ENCODE results near the gene RIT2. TPM values are rescaled to one million over a fixed set of nuclear protein-coding genes. Genes with fewer than 3 reads are reported as not detected.
"Not testable (repeated sequence)": the region's sequence is repeated elsewhere in the genome, so short reads cannot be mapped to it uniquely, and the experiment has no call there.

Gene RIT2
- total RNA-seq, 2 experiments from 2014 or later = not detected

- DNase-seq = no peak
- H3K27me3 Mint-ChIP-seq = no peaks in the 10 kb centered on the region
- H3K27ac Mint-ChIP-seq = no peak overlapping the region
- H3K4me3 Mint-ChIP-seq = no peak overlapping the region
- peaks cover 4% of the 10 kb centered on the region for H3K9me3 Mint-ChIP-seq
- ChIA-PET CTCF (no interaction called here), POLR2A (no interaction called here)
- H3K4me1 Mint-ChIP-seq = no peaks in the 10 kb centered on the region
- H3K36me3 Mint-ChIP-seq (ENCODE audit: low read depth) = no peaks in the 10 kb centered on the region
Measured at GRCh38 chr18:42771936-42772335, 343.5 kb downstream of the RIT2 start.

- H3K4me1 Mint-ChIP-seq = no peaks in the 10 kb centered on the region
- H3K4me3 Mint-ChIP-seq = no peak overlapping the region
- H3K9me3 Mint-ChIP-seq = peaks cover 8% of the 10 kb centered on the region
- POLR2A ChIA-PET = no interaction called here
- H3K27ac Mint-ChIP-seq = no peak overlapping the region
- DNase-seq = no peak
- H3K27me3 Mint-ChIP-seq = no peaks in the 10 kb centered on the region
- CTCF ChIA-PET = no interaction called here
- H3K36me3 Mint-ChIP-seq (ENCODE audit: low read depth) = no peaks in the 10 kb centered on the region
Measured at GRCh38 chr18:42765302-42765701, 350.2 kb downstream of the RIT2 start.

- no peak for DNase-seq
- Mint-ChIP-seq H3K27ac (no peak overlapping the region), H3K36me3 (ENCODE audit: low read depth) (no peaks in the 10 kb centered on the region), H3K27me3 (no peaks in the 10 kb centered on the region), H3K4me3 (no peak overlapping the region), H3K4me1 (no peaks in the 10 kb centered on the region), H3K9me3 (peaks cover 3% of the 10 kb centered on the region)
- POLR2A ChIA-PET = no interaction called here
- CTCF ChIA-PET = no interaction called here
Measured at GRCh38 chr18:42760290-42760689, 355.2 kb downstream of the RIT2 start.

- ChIA-PET CTCF (no interaction called here), POLR2A (no interaction called here)
- Mint-ChIP-seq H3K4me3 (no peak overlapping the region), H3K36me3 (ENCODE audit: low read depth) (no peaks in the 10 kb centered on the region), H3K9me3 (peaks cover 6% of the 10 kb centered on the region), H3K27ac (no peak overlapping the region), H3K4me1 (no peaks in the 10 kb centered on the region), H3K27me3 (no peaks in the 10 kb centered on the region)
- no peak for DNase-seq
Measured at GRCh38 chr18:42758852-42759251, 356.6 kb downstream of the RIT2 start.

- H3K36me3 Mint-ChIP-seq (ENCODE audit: low read depth) = no peaks in the 10 kb centered on the region
- H3K9me3 Mint-ChIP-seq = peaks cover 4% of the 10 kb centered on the region
- H3K27me3 Mint-ChIP-seq = no peaks in the 10 kb centered on the region
- ChIA-PET POLR2A (no interaction called here), CTCF (no interaction called here)
- H3K4me1 Mint-ChIP-seq = no peaks in the 10 kb centered on the region
- no peak overlapping the region for H3K27ac Mint-ChIP-seq
- no peak overlapping the region for H3K4me3 Mint-ChIP-seq
- DNase-seq = no peak
Measured at GRCh38 chr18:42756214-42756613, 359.3 kb downstream of the RIT2 start.

GRCh38 chr18:42752916-42753315 lies 362.6 kb downstream of the RIT2 start:
- CTCF ChIA-PET = no interaction called here
- H3K36me3 Mint-ChIP-seq (ENCODE audit: low read depth) = no peaks in the 10 kb centered on the region
- POLR2A ChIA-PET = no interaction called here
- DNase-seq = no peak
- H3K27me3 Mint-ChIP-seq = no peaks in the 10 kb centered on the region
- no peak overlapping the region for H3K4me3 Mint-ChIP-seq
- H3K27ac Mint-ChIP-seq = no peak overlapping the region
- H3K4me1 Mint-ChIP-seq = no peaks in the 10 kb centered on the region
- peaks cover 4% of the 10 kb centered on the region for H3K9me3 Mint-ChIP-seq

GRCh38 chr18:42746794-42747193 lies 368.7 kb downstream of the RIT2 start:
- H3K27me3 Mint-ChIP-seq = no peaks in the 10 kb centered on the region
- no peaks in the 10 kb centered on the region for H3K9me3 Mint-ChIP-seq
- CTCF ChIA-PET = no interaction called here
- no peak overlapping the region for H3K4me3 Mint-ChIP-seq
- POLR2A ChIA-PET = no interaction called here
- H3K36me3 Mint-ChIP-seq (ENCODE audit: low read depth) = no peaks in the 10 kb centered on the region
- H3K4me1 Mint-ChIP-seq = no peaks in the 10 kb centered on the region
- H3K27ac Mint-ChIP-seq = no peak overlapping the region
- no peak for DNase-seq

- Mint-ChIP-seq H3K27ac (no peak overlapping the region), H3K9me3 (no peaks in the 10 kb centered on the region), H3K4me1 (no peaks in the 10 kb centered on the region), H3K27me3 (no peaks in the 10 kb centered on the region), H3K4me3 (no peak overlapping the region), H3K36me3 (ENCODE audit: low read depth) (no peaks in the 10 kb centered on the region)
- DNase-seq = no peak
- POLR2A ChIA-PET = no interaction called here
- CTCF ChIA-PET = no interaction called here
Measured at GRCh38 chr18:42745931-42746330, 369.6 kb downstream of the RIT2 start.

GRCh38 chr18:42745171-42745570 lies 370.3 kb downstream of the RIT2 start:
- Mint-ChIP-seq H3K9me3 (no peaks in the 10 kb centered on the region), H3K27ac (no peak overlapping the region), H3K27me3 (no peaks in the 10 kb centered on the region), H3K4me3 (no peak overlapping the region), H3K36me3 (ENCODE audit: low read depth) (no peaks in the 10 kb centered on the region), H3K4me1 (no peaks in the 10 kb centered on the region)
- ChIA-PET POLR2A (no interaction called here), CTCF (no interaction called here)
- DNase-seq = no peak

GRCh38 chr18:42743373-42744138 lies 371.9 kb downstream of the RIT2 start:
- Mint-ChIP-seq H3K27me3 (no peaks in the 10 kb centered on the region), H3K27ac (no peak overlapping the region), H3K9me3 (no peaks in the 10 kb centered on the region), H3K36me3 (ENCODE audit: low read depth) (no peaks in the 10 kb centered on the region), H3K4me1 (no peaks in the 10 kb centered on the region), H3K4me3 (no peak overlapping the region)
- CTCF ChIA-PET = no interaction called here
- POLR2A ChIA-PET = no interaction called here
- no peak for DNase-seq

- no peaks in the 10 kb centered on the region for H3K27me3 Mint-ChIP-seq
- no peak overlapping the region for H3K27ac Mint-ChIP-seq
- no peaks in the 10 kb centered on the region for H3K36me3 Mint-ChIP-seq (ENCODE audit: low read depth)
- no peak overlapping the region for H3K4me3 Mint-ChIP-seq
- ChIA-PET CTCF (no interaction called here), POLR2A (no interaction called here)
- no peak for DNase-seq
- H3K4me1 Mint-ChIP-seq = no peaks in the 10 kb centered on the region
- H3K9me3 Mint-ChIP-seq = peaks cover 5% of the 10 kb centered on the region
Measured at GRCh38 chr18:42742969-42743368, 372.5 kb downstream of the RIT2 start.

GRCh38 chr18:42742474-42742873 lies 373.0 kb downstream of the RIT2 start:
- Mint-ChIP-seq H3K4me1 (no peaks in the 10 kb centered on the region), H3K27ac (no peak overlapping the region), H3K36me3 (ENCODE audit: low read depth) (no peaks in the 10 kb centered on the region), H3K9me3 (peaks cover 7% of the 10 kb centered on the region), H3K4me3 (no peak overlapping the region), H3K27me3 (no peaks in the 10 kb centered on the region)
- ChIA-PET POLR2A (no interaction called here), CTCF (no interaction called here)
- DNase-seq = no peak

- H3K9me3 Mint-ChIP-seq = peaks cover 11% of the 10 kb centered on the region
- H3K4me3 Mint-ChIP-seq; H3K36me3 Mint-ChIP-seq (ENCODE audit: low read depth); H3K4me1 Mint-ChIP-seq; DNase-seq; H3K27me3 Mint-ChIP-seq; POLR2A ChIA-PET; H3K27ac Mint-ChIP-seq; CTCF ChIA-PET: not testable (repeated sequence)
Measured at GRCh38 chr18:42741805-42742347, 373.6 kb downstream of the RIT2 start.

GRCh38 chr18:42741299-42741698 lies 374.2 kb downstream of the RIT2 start:
- H3K36me3 Mint-ChIP-seq (ENCODE audit: low read depth); H3K27me3 Mint-ChIP-seq; CTCF ChIA-PET; DNase-seq; H3K4me3 Mint-ChIP-seq; H3K27ac Mint-ChIP-seq; H3K4me1 Mint-ChIP-seq; POLR2A ChIA-PET: not testable (repeated sequence)
- peaks cover 11% of the 10 kb centered on the region for H3K9me3 Mint-ChIP-seq
